Measurements from ENCODE around the gene LYST.

DNA sequence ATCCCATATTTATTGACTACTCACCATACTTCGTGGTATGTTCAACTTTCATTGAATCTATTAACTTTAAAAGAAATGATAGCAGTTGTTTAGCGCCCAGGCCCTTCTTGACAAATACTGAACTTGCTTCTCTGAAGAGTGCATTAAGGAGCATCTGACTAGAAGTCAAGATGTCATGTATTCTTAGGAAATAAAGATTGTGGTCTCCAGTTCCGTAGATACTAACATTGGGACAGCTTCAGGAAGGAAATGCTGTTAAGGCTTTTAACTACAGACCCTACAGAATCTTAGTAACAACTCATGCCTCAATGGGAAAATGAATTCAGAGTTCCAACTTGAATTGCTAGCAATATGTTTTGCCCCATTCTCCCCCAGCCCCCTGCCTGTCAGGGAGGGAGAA, 14.8 kb downstream of the LYST start:
- no peak for TF ChIP-seq SUZ12 (IDR thresholded peaks at IDR 0.05)
- TF ChIP-seq, protein P1, sequence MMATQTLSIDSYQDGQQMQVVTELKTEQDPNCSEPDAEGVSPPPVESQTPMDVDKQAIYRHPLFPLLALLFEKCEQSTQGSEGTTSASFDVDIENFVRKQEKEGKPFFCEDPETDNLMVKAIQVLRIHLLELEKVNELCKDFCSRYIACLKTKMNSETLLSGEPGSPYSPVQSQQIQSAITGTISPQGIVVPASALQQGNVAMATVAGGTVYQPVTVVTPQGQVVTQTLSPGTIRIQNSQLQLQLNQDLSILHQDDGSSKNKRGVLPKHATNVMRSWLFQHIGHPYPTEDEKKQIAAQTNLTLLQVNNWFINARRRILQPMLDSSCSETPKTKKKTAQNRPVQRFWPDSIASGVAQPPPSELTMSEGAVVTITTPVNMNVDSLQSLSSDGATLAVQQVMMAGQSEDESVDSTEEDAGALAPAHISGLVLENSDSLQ (IDR thresholded peaks at IDR 0.05), result no peak
- TF ChIP-seq BHLHE40 (IDR thresholded peaks at IDR 0.05; ENCODE audit: borderline replicate concordance), result no peak
